NK-92 (cell line): ENCODE results near the gene EPS8L3.
"Not testable (repeated sequence)": the region's sequence is repeated elsewhere in the genome, so short reads cannot be mapped to it uniquely, and the experiment has no call there.

Experiments
- DNase-seq: peaks from one replicate; lab custom pipeline; 2025; ENCODE audit not compliant: unreplicated experiment; lab: John Stamatoyannopoulos, UW

The EPS8L3 gene

DNA sequence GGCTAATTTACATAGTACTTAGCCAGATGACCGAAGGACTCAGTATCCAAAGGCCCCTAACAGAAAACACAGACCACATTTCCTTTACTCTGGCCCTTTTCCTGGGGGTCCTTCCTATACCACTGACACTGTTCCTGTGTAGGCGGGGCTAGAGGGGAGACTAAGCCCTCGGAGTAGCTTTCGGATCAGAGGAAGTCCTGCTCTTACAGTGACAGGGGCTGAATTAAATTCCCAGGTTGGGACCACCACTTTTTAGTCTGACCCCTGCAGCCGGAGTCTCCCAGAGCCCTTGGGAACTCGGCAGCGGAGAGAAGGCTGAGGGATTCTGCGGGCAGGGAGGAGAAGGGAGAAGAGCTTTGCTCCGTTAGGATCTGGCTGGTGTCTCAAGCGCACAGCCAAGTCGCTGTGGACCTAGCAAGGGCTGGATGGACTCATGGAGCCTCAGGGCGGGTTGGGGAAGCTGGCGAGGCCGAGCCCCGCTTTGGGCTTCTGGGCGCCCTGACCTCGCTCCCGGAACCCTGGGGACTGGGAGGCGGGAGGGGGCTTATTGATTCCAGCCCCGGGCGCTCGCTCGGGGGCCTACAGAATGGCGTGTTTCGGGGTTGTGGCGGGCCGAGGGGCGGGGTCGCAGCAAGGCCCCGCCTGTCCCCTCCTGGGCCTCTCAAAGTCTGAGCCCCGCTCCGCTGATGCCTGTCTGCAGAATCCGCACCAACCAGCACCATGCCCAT is 52.0 kb downstream of the EPS8L3 start, which contains the start of gene GSTM5:
Gene GSTM5, plus strand, starts transcription at position 659 of the 728 bp plus-strand sequence. Its CDS starts 62 bp downstream, at position 721.
- DNase-seq = not testable (repeated sequence)

DNA sequence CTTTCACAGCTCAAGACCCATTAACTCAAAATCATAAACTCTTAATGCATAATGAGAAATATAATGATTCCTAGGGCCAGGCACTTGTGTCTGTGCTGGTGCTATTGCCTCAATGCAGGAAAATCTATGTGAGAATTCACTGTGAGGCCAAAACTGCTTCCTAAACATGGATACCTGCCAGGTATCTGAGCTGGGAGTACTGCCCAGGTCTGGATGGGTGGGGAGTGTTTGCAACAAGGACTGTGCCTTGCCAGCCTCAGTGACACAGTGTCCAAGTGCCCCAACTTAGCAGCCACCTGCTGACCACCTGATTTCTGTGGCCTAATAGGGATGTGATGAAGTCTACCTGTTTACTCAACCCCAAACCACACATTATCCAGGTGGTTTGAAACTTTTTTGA is 53.9 kb downstream of the EPS8L3 start:
- not testable (repeated sequence) for DNase-seq

DNA sequence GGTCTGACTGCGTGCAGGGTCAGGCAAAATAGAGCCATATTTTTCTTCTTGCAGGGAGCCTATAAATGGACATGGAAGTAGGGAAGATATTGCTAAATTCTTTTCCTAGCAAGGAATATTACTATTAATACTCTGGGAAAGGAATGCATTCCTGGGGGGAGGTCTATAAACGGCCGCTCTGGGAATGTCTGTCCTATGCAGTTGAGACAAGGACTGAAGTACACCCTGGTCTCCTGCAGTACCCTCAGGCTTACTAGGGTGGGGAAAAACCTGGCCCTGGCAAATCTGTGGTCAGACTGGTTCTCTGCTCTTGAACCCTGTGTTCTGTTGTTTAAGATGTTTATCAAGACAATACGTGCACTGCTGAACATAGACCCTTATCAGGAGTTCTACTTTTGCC is 54.8 kb downstream of the EPS8L3 start:
- not testable (repeated sequence) for DNase-seq

DNA sequence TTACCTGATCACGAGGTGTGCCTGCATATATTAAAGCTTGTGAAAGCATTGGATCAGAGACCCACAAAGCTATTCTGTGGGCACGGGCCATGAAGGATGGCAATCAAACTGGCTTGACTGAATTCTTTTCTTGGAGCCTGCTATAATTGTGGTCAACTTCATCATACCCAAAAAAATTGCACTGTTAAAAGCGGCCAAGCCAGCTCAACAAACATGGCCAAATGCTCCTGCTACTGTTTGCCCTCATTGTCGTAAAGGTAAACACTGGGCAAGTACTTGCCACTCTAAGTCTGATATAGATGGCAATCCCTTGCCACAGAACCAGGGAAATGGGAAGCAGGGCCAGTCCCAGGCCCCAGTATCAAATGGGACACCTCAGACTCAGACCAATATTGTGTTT is 58.3 kb downstream of the EPS8L3 start:
- DNase-seq = no peak

DNA sequence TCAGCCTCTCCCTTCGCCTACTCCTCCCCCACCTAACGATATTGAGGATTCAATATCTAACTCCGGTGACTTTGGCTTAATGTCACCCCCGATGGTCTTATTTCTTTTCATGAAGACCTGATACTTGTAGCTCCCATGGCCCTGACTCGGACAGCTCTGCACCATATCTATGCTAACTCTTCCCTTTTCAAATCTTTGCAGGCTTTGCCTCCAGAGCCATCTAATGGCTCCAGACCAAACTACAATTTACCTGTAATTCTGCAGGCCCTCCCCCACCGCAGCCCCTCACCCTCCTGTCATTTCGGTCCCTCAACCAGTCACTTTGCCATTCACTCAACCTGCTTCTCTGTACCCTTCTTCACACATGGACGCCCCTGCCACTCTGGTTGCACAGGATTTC is 59.5 kb downstream of the EPS8L3 start:
- no peak for DNase-seq

DNA sequence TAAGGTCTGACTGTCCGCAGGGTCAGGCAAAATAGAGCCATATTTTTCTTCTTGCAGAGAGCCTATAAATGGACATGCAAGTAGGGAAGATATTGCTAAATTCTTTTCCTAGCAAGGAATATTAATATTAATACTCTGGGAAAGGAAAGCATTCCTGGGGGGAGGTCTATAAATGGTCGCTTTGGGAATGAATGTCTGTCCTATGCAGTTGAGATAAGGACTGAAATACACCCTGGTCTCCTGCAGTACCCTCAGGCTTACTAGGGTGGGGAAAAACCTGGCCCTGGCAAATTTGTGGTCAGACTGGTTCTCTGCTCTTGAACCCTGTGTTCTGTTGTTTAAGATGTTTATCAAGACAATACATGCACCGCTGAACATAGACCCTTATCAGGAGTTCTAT is 60.8 kb downstream of the EPS8L3 start:
- DNase-seq = not testable (repeated sequence)
